H9 (cell line): ENCODE measurements around the gene COL27A1. TPM values are rescaled to one million over a fixed set of nuclear protein-coding genes. Genes with fewer than 3 reads are reported as not detected.

Experiments
- DNase-seq: peaks from one replicate; pipeline ENCODE4 v3.0.0-alpha.2; 2017
- H2AFZ ChIP-seq: one replicate; pipeline ENCODE4 v1.6.1; 2013; ENCODE audit warnings: mild to moderate bottlenecking, low read length, control low read depth, moderate library complexity
- H2AK5ac ChIP-seq: 2 replicates; pipeline ENCODE4 v1.6.1; 2013; ENCODE audit warnings: low read length, control low read depth, mixed read lengths; ENCODE audit not compliant: insufficient read length
- H2BK120ac ChIP-seq: one replicate; pipeline ENCODE4 v1.6.1; 2013; ENCODE audit warnings: low read depth, mild to moderate bottlenecking, low read length, control low read depth, inconsistent platforms; ENCODE audit not compliant: poor library complexity, severe bottlenecking
- H2BK12ac ChIP-seq: 2 replicates; pipeline ENCODE4 v1.6.1; 2013; ENCODE audit warnings: low read length, control low read depth, mixed read lengths, low read depth; ENCODE audit not compliant: insufficient read length
- H2BK15ac ChIP-seq: 2 replicates; pipeline ENCODE4 v1.6.1; 2013; ENCODE audit warnings: low read depth, low read length, control low read depth
- H2BK20ac ChIP-seq: one replicate; pipeline ENCODE4 v1.6.1; 2013; ENCODE audit warnings: low read depth, mild to moderate bottlenecking, low read length, control low read depth, inconsistent platforms; ENCODE audit not compliant: poor library complexity, severe bottlenecking
- H2BK5ac ChIP-seq: 2 replicates; pipeline ENCODE4 v1.6.1; 2013; ENCODE audit warnings: low read length, control low read depth, mixed read lengths; ENCODE audit not compliant: insufficient read length
- H3K14ac ChIP-seq: 2 replicates; pipeline ENCODE4 v1.6.1; 2013; ENCODE audit warnings: low read length, control low read depth; ENCODE audit not compliant: insufficient read depth
- H3K18ac ChIP-seq: 2 replicates; pipeline ENCODE4 v1.6.1; 2013; ENCODE audit warnings: low read depth, mild to moderate bottlenecking, mixed read lengths, low read length, control low read depth; ENCODE audit not compliant: insufficient read length
- H3K23ac ChIP-seq: 2 replicates; pipeline ENCODE4 v1.6.1; 2013; ENCODE audit warnings: low read length, control low read depth, mixed read lengths, low read depth; ENCODE audit not compliant: insufficient read length
- H3K23me2 ChIP-seq: 2 replicates; pipeline ENCODE4 v1.6.1; 2013; ENCODE audit warnings: low read depth, mild to moderate bottlenecking, mixed read lengths, low read length, control low read depth; ENCODE audit not compliant: insufficient read length, poor library complexity, severe bottlenecking
- H3K27ac ChIP-seq: 2 replicates; pipeline ENCODE4 v1.5.1; 2013; ENCODE audit warnings: low read length, control low read depth, mixed read lengths, low read depth; ENCODE audit not compliant: insufficient read length
- H3K27me3 ChIP-seq: 2 replicates; pipeline ENCODE4 v1.6.1; 2013; ENCODE audit warnings: low read length, control low read depth, inconsistent platforms; ENCODE audit not compliant: insufficient read depth
- H3K4ac ChIP-seq: 2 replicates; pipeline ENCODE4 v1.6.1; 2013; ENCODE audit warnings: low read depth, mild to moderate bottlenecking, control low read depth, inconsistent platforms, low read length, moderate library complexity
- H3K4me1 ChIP-seq: 2 replicates; pipeline ENCODE4 v1.6.1; 2013; ENCODE audit warnings: low read length, control low read depth, inconsistent platforms; ENCODE audit not compliant: insufficient read depth
- H3K4me2 ChIP-seq: 2 replicates; pipeline ENCODE4 v1.6.1; 2013; ENCODE audit warnings: low read length, control low read depth, mixed read lengths; ENCODE audit not compliant: insufficient read length, insufficient read depth
- H3K56ac ChIP-seq: 2 replicates; pipeline ENCODE4 v1.6.1; 2013; ENCODE audit warnings: low read depth, mild to moderate bottlenecking, mixed read lengths, low read length, control low read depth; ENCODE audit not compliant: insufficient read length
- H3K79me1 ChIP-seq: 2 replicates; pipeline ENCODE4 v1.6.1; 2013; ENCODE audit warnings: low read depth, mild to moderate bottlenecking, moderate library complexity, low read length, control low read depth, inconsistent platforms; ENCODE audit not compliant: insufficient read depth, poor library complexity, severe bottlenecking
- H3K79me2 ChIP-seq: 2 replicates; pipeline ENCODE4 v1.6.1; 2013; ENCODE audit warnings: low read length, control low read depth, inconsistent platforms; ENCODE audit not compliant: insufficient read depth
- H3K9ac ChIP-seq: 2 replicates; pipeline ENCODE4 v1.6.1; 2013; ENCODE audit warnings: low read length, control low read depth, mixed read lengths; ENCODE audit not compliant: insufficient read length; ENCODE audit errors: extremely low read depth
- H3K9me3 ChIP-seq: one replicate; pipeline ENCODE4 v1.6.1; 2013; ENCODE audit warnings: low read depth, low read length, inconsistent platforms; ENCODE audit not compliant: control insufficient read depth
- H3T11ph ChIP-seq: one replicate; pipeline ENCODE4 v1.6.1; 2013; ENCODE audit warnings: mild to moderate bottlenecking, low read length, control low read depth, inconsistent platforms
- H4K20me1 ChIP-seq: one replicate; pipeline ENCODE4 v1.6.1; 2013; ENCODE audit not compliant: control insufficient read depth, insufficient read length, insufficient read depth
- H4K5ac ChIP-seq: 2 replicates; pipeline ENCODE4 v1.6.1; 2013; ENCODE audit warnings: low read depth, mild to moderate bottlenecking, mixed read lengths, low read length, control low read depth; ENCODE audit not compliant: insufficient read length
- H4K8ac ChIP-seq: replicated peaks from 2 replicates; pipeline ENCODE4 v1.6.1; 2013; ENCODE audit warnings: low read length, control low read depth, mixed read lengths, low read depth; ENCODE audit not compliant: insufficient read length
- H4K91ac ChIP-seq: 2 replicates; pipeline ENCODE4 v1.6.1; 2013; ENCODE audit warnings: low read depth, mild to moderate bottlenecking, moderate library complexity, mixed read lengths, low read length, control low read depth; ENCODE audit not compliant: insufficient read length
- H3K27ac Mint-ChIP-seq, 3 experiments: 2 replicates in 2 of 3; 3 replicates in 1 of 3; pipeline ENCODE4 v1.8.0; 2020 to 2021; ENCODE audit warnings: mixed read lengths in 3 of 3, mild to moderate bottlenecking in 1 of 3, moderate library complexity in 1 of 3
- H3K27me3 Mint-ChIP-seq: 2 replicates; pipeline ENCODE4 v1.8.0; 2021; ENCODE audit warnings: low read depth, mild to moderate bottlenecking, moderate library complexity, mixed read lengths
- H3K36me3 Mint-ChIP-seq, 3 experiments: 2 replicates in 2 of 3; 3 replicates in 1 of 3; pipeline ENCODE4 v1.8.0; 2020 to 2021; ENCODE audit warnings: low read depth in 3 of 3, mixed read lengths in 3 of 3; ENCODE audit not compliant: insufficient read depth in 1 of 3
- H3K4me1 Mint-ChIP-seq, 2 experiments: 2 replicates each; pipeline ENCODE4 v1.8.0; 2020; ENCODE audit warnings: mixed read lengths in 2 of 2
- H3K4me3 Mint-ChIP-seq, 2 experiments: 2 replicates in 1 of 2; 3 replicates in 1 of 2; pipeline ENCODE4 v1.8.0; 2020 to 2021; ENCODE audit warnings: mild to moderate bottlenecking in 2 of 2, mixed read lengths in 2 of 2, moderate library complexity in 1 of 2
- H3K9me3 Mint-ChIP-seq, 2 experiments: 2 replicates in 1 of 2; 3 replicates in 1 of 2; pipeline ENCODE4 v1.8.0; 2020; ENCODE audit warnings: mild to moderate bottlenecking in 2 of 2, mixed read lengths in 2 of 2, moderate library complexity in 1 of 2
- WGBS: extraction: QIAGEN DNeasy Blood & Tissue Kit; methylation state at CpG from one replicate; pipeline ENCODE4 v1.1.7; 2013; ENCODE audit warnings: missing lambda C conversion rate, low lambda C conversion rate, mixed read lengths; ENCODE audit not compliant: insufficient read length; ENCODE audit errors: extremely low coverage; 5-methylcytosine and 5-hydroxymethylcytosine counted together
- total RNA-seq: library from RNA; stranded (reverse); gene quantifications from 2 replicates; pipeline ENCODE4 v1.2.1, GENCODE V29; 2021
- TF ChIP-seq, protein P1 (sequence below): fragments of 200-600 bp; sonication (generic); conservative IDR thresholded peaks from 3 replicates; pipeline ENCODE4 v1.8.0; 2021; ENCODE audit warnings: antibody characterized with exemption, mild to moderate bottlenecking

Gene COL27A1
- total RNA-seq, 1 experiment from 2014 or later, result 17.9 TPM

DNA sequence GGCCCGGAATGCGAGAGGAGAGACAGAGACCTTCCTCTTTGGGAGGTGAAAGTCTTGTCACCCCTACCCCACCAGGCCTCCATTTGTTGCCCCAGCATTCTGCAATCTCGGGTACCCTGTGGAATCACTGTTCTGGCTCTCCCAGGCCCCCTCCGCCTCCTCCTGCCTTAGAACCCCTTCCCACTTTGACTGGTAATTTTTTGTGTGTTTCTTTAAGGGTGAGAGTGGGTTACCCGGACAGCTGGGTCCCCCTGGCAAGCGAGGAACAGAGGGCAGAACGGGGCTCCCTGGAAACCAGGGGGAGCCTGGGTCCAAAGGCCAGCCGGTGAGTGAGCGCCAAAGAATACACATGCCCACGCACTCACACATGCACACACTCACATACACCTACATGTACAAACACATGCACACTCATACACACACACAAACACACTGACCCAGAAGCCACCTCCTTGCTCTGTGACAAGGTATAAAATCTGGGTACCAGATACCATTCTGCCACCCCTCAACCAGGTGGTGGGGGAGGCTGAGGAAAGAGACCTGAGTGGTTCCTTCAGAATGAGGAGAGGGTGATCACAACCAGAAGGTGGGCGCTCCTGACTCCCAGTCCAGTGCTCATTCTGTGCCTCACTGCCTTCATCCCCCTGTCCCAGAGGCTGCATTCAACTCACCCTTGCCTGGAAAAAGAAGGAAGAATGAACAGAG lies 136.7 kb downstream of the COL27A1 start:
- Histone ChIP-seq H3K4me1 (0 out of 2 replicates have a peak, but pooled peaks cover 3% of the 10 kb centered on the region), H3K9me3 (peaks cover 5% of the 10 kb centered on the region), H2BK5ac (no peak overlapping the region), H2BK120ac (no peak overlapping the region), H4K5ac (no peak overlapping the region), H4K8ac (no peak overlapping the region), H3K18ac (no peak overlapping the region), H2AK5ac (no peak overlapping the region), H4K20me1 (no peaks in the 10 kb centered on the region), H2BK20ac (no peak overlapping the region), H3T11ph (no peak overlapping the region), H4K91ac (no peak overlapping the region), H2BK15ac (no peak overlapping the region), H3K14ac (no peak overlapping the region), H2AFZ (no peak overlapping the region), H3K27ac (no peak overlapping the region), H3K9ac (no peak overlapping the region), H2BK12ac (no peak overlapping the region), H3K56ac (no peak overlapping the region), H3K27me3 (no peaks in the 10 kb centered on the region), H3K79me2 (no peaks in the 10 kb centered on the region), H3K4ac (no peak overlapping the region), H3K4me2 (no peak overlapping the region), H3K23me2 (no peaks in the 10 kb centered on the region), H3K79me1 (no peaks in the 10 kb centered on the region), H3K23ac (no peak overlapping the region)
- peak; percentile 10 for DNase-seq
- Mint-ChIP-seq H3K4me3 (no peak overlapping the region), H3K9me3 (peaks cover 15 to 18% of the 10 kb centered on the region in 2 experiments; a peak in 4 of 5 replicates), H3K27me3 (no peaks in the 10 kb centered on the region), H3K4me1 (peaks cover 11 to 16% of the 10 kb centered on the region in 2 experiments), H3K36me3 (peaks cover 29 to 40% (median 37%) of the 10 kb centered on the region in 3 experiments), H3K27ac (no peak overlapping the region; a peak in 1 of 7 replicates)
- TF ChIP-seq, protein P1, sequence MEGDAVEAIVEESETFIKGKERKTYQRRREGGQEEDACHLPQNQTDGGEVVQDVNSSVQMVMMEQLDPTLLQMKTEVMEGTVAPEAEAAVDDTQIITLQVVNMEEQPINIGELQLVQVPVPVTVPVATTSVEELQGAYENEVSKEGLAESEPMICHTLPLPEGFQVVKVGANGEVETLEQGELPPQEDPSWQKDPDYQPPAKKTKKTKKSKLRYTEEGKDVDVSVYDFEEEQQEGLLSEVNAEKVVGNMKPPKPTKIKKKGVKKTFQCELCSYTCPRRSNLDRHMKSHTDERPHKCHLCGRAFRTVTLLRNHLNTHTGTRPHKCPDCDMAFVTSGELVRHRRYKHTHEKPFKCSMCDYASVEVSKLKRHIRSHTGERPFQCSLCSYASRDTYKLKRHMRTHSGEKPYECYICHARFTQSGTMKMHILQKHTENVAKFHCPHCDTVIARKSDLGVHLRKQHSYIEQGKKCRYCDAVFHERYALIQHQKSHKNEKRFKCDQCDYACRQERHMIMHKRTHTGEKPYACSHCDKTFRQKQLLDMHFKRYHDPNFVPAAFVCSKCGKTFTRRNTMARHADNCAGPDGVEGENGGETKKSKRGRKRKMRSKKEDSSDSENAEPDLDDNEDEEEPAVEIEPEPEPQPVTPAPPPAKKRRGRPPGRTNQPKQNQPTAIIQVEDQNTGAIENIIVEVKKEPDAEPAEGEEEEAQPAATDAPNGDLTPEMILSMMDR, result no peak
- WGBS, result no CpG with 5 or more reads among the region's 11 CpGs
